ENCODE results near the gene ERP29. TPM values are rescaled to one million over a fixed set of nuclear protein-coding genes. Genes with fewer than 3 reads are reported as not detected.
A peak's percentile ranks its signal among the peaks of the same experiment; 100 is the strongest.

The ERP29 gene
- total RNA-seq, 1 donor from 2014 or later = 114 TPM

- Mint-ChIP-seq H3K27me3 (ENCODE audit: low read depth) (no peaks in the 10 kb centered on the region), H3K9me3 (ENCODE audit: low read depth) (no peaks in the 10 kb centered on the region), H3K4me3 (ENCODE audit: unreplicated experiment) (no peak overlapping the region), H3K36me3 (ENCODE audit: low read depth) (peaks cover 2% of the 10 kb centered on the region), H3K4me1 (ENCODE audit: low read depth) (peaks cover 37% of the 10 kb centered on the region), H3K27ac (ENCODE audit: unreplicated experiment) (no peak overlapping the region)
- no peak for DNase-seq (ENCODE audit: low spot score)
- TF ChIP-seq, protein P1, sequence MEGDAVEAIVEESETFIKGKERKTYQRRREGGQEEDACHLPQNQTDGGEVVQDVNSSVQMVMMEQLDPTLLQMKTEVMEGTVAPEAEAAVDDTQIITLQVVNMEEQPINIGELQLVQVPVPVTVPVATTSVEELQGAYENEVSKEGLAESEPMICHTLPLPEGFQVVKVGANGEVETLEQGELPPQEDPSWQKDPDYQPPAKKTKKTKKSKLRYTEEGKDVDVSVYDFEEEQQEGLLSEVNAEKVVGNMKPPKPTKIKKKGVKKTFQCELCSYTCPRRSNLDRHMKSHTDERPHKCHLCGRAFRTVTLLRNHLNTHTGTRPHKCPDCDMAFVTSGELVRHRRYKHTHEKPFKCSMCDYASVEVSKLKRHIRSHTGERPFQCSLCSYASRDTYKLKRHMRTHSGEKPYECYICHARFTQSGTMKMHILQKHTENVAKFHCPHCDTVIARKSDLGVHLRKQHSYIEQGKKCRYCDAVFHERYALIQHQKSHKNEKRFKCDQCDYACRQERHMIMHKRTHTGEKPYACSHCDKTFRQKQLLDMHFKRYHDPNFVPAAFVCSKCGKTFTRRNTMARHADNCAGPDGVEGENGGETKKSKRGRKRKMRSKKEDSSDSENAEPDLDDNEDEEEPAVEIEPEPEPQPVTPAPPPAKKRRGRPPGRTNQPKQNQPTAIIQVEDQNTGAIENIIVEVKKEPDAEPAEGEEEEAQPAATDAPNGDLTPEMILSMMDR (IDR thresholded peaks at IDR 0.05) = no peak
Measured at GRCh38 chr12:112010415-112011344, 2.5 kb upstream of the ERP29 start.

DNA sequence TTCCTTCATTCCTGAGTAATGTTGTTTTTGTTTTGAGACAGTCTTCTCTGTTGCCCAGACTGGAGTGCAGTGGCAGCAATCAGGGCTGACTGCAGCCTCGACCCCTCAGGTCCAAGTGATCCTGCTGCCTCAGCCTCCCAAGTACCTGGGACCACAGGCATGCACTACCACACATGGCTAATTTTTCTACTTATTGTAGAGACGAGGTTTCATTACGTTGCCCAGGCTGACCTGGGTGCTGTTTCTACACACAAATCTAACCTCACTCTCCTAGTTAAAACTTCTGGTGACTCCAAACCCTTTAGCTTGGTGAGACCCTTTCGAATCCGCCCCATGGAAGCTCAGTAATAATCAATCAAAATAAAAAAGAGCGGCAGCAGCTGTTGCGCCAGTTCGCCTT, 1.5 kb upstream of the ERP29 start:
- peaks cover 2% of the 10 kb centered on the region for H3K9me3 Mint-ChIP-seq (ENCODE audit: low read depth)
- TF ChIP-seq, protein P1 (IDR thresholded peaks at IDR 0.05) = no peak
- DNase-seq (ENCODE audit: low spot score) = no peak
- peak overlapping the region; percentile 96 for H3K4me3 Mint-ChIP-seq (ENCODE audit: unreplicated experiment)
- H3K4me1 Mint-ChIP-seq (ENCODE audit: low read depth) = peaks cover 34% of the 10 kb centered on the region
- no peaks in the 10 kb centered on the region for H3K27me3 Mint-ChIP-seq (ENCODE audit: low read depth)
- H3K36me3 Mint-ChIP-seq (ENCODE audit: low read depth) = peaks cover 8% of the 10 kb centered on the region
- H3K27ac Mint-ChIP-seq (ENCODE audit: unreplicated experiment) = peak overlapping the region; percentile 53

- TF ChIP-seq, protein P1 (IDR thresholded peaks at IDR 0.05) = peak; percentile 62
- H3K4me3 Mint-ChIP-seq (ENCODE audit: unreplicated experiment) = peak overlapping the region; percentile 96
- peaks cover 2% of the 10 kb centered on the region for H3K9me3 Mint-ChIP-seq (ENCODE audit: low read depth)
- H3K4me1 Mint-ChIP-seq (ENCODE audit: low read depth) = peaks cover 48% of the 10 kb centered on the region
- H3K27me3 Mint-ChIP-seq (ENCODE audit: low read depth) = no peaks in the 10 kb centered on the region
- H3K27ac Mint-ChIP-seq (ENCODE audit: unreplicated experiment) = peak overlapping the region; percentile 99
- H3K36me3 Mint-ChIP-seq (ENCODE audit: low read depth) = peaks cover 8% of the 10 kb centered on the region
- DNase-seq (ENCODE audit: low spot score) = no peak
Measured at GRCh38 chr12:112013601-112014402, 576 bp downstream of the ERP29 start.

- H3K4me1 Mint-ChIP-seq (ENCODE audit: low read depth) = peaks cover 64% of the 10 kb centered on the region
- no peak overlapping the region for H3K4me3 Mint-ChIP-seq (ENCODE audit: unreplicated experiment)
- no peaks in the 10 kb centered on the region for H3K27me3 Mint-ChIP-seq (ENCODE audit: low read depth)
- no peak for DNase-seq (ENCODE audit: low spot score)
- TF ChIP-seq, protein P1 (IDR thresholded peaks at IDR 0.05) = no peak
- H3K27ac Mint-ChIP-seq (ENCODE audit: unreplicated experiment) = peak overlapping the region; percentile 42
- peaks cover 2% of the 10 kb centered on the region for H3K9me3 Mint-ChIP-seq (ENCODE audit: low read depth)
- peaks cover 8% of the 10 kb centered on the region for H3K36me3 Mint-ChIP-seq (ENCODE audit: low read depth)
Measured at GRCh38 chr12:112015938-112016337, 2.7 kb downstream of the ERP29 start.

GRCh38 chr12:112017041-112017440, 3.8 kb downstream of the ERP29 start:
- peak overlapping the region; percentile 24 for H3K27ac Mint-ChIP-seq (ENCODE audit: unreplicated experiment)
- peaks cover 13% of the 10 kb centered on the region for H3K36me3 Mint-ChIP-seq (ENCODE audit: low read depth)
- no peak for DNase-seq (ENCODE audit: low spot score)

More at GRCh38 chr12:112017041-112017440, 3.8 kb downstream of the ERP29 start:
- Mint-ChIP-seq H3K4me3 (ENCODE audit: unreplicated experiment) (no peak overlapping the region), H3K27me3 (ENCODE audit: low read depth) (no peaks in the 10 kb centered on the region), H3K4me1 (ENCODE audit: low read depth) (peaks cover 54% of the 10 kb centered on the region), H3K9me3 (ENCODE audit: low read depth) (peaks cover 2% of the 10 kb centered on the region)
- TF ChIP-seq, protein P1 (IDR thresholded peaks at IDR 0.05) = no peak
